Erythroblast (primary cell): ENCODE results near the gene GPX5.
"Not testable (repeated sequence)": the region's sequence is repeated elsewhere in the genome, so short reads cannot be mapped to it uniquely, and the experiment has no call there.

Source experiments
- GATA1 ChIP-seq: IDR thresholded peaks from 2 replicates; pipeline ENCODE4 v1.6.1; 2011; ENCODE audit warnings: low read depth, mild to moderate bottlenecking, control low read depth, low read length, moderate library complexity
- POLR2A ChIP-seq: IDR thresholded peaks from 2 replicates; pipeline ENCODE4 v1.6.1; 2011; ENCODE audit warnings: mild to moderate bottlenecking, low read length

- TF ChIP-seq POLR2A, GATA1: not testable (repeated sequence)
These were observed 23.5 kb upstream of the GPX5 start for GRCh38 chr6:28502136-28502535.
